ENCODE data around the gene RAE1.

DNA sequence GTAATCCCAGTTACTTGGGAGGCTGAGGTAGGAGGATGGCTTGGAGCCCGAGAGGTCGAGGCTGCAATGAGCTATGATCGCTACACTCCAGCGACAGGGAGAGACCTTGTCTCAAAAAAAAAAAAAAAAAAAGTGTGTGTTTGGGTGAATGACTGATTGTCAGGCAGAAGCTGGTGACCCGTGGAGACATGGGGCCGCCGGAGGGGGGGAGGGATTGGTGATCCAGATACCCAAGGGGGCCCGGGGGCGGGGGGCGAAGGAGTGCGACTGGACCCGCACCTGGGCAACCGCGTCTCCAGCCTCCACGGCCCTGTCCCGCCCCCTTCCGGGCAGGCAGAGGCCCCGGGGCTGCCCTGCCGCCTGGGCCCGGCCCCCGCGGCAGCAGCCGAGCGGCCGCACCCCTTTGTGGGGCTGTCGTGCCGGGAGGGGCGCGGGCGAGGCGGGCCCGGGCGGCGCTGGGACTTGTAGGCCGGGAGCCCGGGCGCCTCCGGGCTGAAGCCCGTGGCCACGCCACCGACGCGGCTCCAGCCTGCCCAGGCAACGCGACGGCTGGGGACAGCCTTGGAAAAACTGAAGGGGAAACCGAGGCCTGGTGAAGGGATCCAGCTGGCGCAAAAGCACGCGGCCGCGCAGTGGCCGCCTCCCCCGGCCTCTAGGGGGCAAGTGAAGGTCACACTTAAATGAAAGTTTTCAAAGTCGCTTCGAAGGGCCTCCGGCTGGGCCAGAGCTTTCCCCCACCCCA lies 38.1 kb downstream of the RAE1 start:
- TF ChIP-seq, protein P1, sequence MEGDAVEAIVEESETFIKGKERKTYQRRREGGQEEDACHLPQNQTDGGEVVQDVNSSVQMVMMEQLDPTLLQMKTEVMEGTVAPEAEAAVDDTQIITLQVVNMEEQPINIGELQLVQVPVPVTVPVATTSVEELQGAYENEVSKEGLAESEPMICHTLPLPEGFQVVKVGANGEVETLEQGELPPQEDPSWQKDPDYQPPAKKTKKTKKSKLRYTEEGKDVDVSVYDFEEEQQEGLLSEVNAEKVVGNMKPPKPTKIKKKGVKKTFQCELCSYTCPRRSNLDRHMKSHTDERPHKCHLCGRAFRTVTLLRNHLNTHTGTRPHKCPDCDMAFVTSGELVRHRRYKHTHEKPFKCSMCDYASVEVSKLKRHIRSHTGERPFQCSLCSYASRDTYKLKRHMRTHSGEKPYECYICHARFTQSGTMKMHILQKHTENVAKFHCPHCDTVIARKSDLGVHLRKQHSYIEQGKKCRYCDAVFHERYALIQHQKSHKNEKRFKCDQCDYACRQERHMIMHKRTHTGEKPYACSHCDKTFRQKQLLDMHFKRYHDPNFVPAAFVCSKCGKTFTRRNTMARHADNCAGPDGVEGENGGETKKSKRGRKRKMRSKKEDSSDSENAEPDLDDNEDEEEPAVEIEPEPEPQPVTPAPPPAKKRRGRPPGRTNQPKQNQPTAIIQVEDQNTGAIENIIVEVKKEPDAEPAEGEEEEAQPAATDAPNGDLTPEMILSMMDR (IDR thresholded peaks at IDR 0.05), result peak; percentile 8 to 18 (median 17)
- TF ChIP-seq POLR2A (IDR thresholded peaks at IDR 0.05), result no peak

Measured in testis (tissue), 2 donors.